ENCODE data around the gene SYT6. TPM values are rescaled to one million over a fixed set of nuclear protein-coding genes. Genes with fewer than 3 reads are reported as not detected.

Gene SYT6, protein sequence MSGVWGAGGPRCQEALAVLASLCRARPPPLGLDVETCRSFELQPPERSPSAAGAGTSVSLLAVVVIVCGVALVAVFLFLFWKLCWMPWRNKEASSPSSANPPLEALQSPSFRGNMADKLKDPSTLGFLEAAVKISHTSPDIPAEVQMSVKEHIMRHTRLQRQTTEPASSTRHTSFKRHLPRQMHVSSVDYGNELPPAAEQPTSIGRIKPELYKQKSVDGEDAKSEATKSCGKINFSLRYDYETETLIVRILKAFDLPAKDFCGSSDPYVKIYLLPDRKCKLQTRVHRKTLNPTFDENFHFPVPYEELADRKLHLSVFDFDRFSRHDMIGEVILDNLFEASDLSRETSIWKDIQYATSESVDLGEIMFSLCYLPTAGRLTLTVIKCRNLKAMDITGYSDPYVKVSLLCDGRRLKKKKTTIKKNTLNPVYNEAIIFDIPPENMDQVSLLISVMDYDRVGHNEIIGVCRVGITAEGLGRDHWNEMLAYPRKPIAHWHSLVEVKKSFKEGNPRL
- 23.2 TPM for polyA plus RNA-seq (2013, experiment 1 of 2)
- 23.5 TPM for polyA plus RNA-seq (2013, experiment 2 of 2)

DNA sequence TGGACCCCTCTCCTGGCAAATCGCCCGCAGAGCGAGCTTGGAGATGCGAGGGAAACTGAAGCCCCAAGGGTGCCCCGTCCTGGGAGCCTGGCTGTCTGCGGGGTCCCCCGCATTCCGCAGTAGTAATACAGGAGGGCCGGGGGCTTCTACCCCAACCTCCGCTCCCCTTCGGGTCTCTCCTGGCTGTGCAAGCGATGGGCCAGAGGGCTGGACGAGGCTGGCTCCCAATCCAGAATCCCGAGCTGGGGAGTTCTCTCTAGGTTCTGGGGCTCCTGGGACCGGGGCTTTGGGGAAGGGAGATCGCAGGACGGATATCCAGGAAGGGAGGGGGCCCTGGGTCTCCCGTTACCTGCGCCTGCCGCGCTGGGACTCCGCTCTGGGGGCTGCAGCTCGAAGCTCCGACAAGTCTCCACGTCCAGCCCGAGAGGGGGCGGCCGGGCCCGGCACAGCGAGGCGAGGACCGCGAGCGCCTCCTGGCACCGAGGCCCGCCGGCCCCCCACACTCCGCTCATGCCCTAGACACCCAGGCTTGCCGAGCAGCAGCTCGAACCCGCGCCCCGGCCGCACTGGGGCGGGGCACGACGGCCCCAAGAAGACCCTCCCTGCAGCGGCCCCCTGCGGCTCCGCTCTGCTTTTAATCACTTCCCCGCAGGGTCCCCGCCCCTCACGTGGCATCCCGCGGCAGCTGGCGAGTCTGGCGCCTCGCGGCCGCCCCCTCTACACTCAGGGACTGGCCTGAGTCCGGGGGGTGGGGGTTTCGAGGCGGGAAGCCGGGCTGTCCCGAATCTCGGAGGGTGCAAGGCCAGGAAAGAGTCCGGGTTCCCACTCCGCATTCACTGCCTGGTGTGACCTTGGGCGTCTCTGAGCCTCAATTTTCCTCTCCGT is at the start of gene SYT6:
SYT6 (minus strand) TSS at position 609 of the 885 bp plus-strand sequence; CDS start at position 512, 97 bp downstream.
- H3K27me3 ChIP-seq (ENCODE audit: insufficient read depth, low read length) = peaks cover 29% of the 10 kb centered on the region
- peak within 1 kb of the TSS; percentile 31 for H3K27ac ChIP-seq (ENCODE audit: low read depth, low read length)
- no peaks in the 10 kb centered on the region for H3K9me3 ChIP-seq (ENCODE audit: insufficient read depth, low read depth, low read length)
- H3K36me3 ChIP-seq (ENCODE audit: insufficient read depth, low read length) = peaks cover 20% of the 10 kb centered on the region
- peak within 1 kb of the TSS; percentile 92 for H3K9ac ChIP-seq (ENCODE audit: low read depth, low read length)
- WGBS = under 1% methylated on average over 70 of the region's 70 CpGs
- peak within 1 kb of the TSS; percentile 85 for H3K4me3 ChIP-seq (ENCODE audit: low read length)
- H3K4me1 ChIP-seq (ENCODE audit: insufficient read depth, low read length) = peaks cover 43% of the 10 kb centered on the region

DNA sequence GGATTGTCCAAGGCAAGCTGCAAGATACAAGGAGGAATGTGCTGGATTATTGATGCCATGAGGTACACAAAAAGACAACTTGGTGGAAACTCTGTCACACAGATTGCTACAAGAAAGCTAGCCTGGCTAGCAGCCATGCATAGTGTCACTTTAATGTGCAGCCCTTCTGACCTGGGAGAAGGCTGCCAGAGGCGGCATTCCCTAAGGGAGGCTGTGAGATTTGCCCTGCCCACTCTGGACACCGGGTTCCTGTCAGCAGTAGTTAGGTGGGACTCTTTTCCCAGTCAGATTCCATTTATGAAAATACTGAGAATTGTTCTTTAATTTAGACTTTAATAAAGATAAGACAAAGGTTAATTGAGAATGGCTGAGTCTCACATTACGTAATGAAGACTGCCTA is 47.8 kb upstream of the SYT6 start:
- Histone ChIP-seq H3K36me3 (ENCODE audit: insufficient read depth, low read length) (no peaks in the 10 kb centered on the region), H3K9ac (ENCODE audit: low read depth, low read length) (no peak overlapping the region), H3K9me3 (ENCODE audit: insufficient read depth, low read depth, low read length) (no peaks in the 10 kb centered on the region), H3K4me3 (ENCODE audit: low read length) (no peak overlapping the region), H3K27me3 (ENCODE audit: insufficient read depth, low read length) (peaks cover 3% of the 10 kb centered on the region; the same call in 1 of the 2 replicates), H3K4me1 (ENCODE audit: insufficient read depth, low read length) (peaks cover 6% of the 10 kb centered on the region), H3K27ac (ENCODE audit: low read depth, low read length) (no peak overlapping the region)
- 76% methylated on average over 3 of the region's 3 CpGs for WGBS

DNA sequence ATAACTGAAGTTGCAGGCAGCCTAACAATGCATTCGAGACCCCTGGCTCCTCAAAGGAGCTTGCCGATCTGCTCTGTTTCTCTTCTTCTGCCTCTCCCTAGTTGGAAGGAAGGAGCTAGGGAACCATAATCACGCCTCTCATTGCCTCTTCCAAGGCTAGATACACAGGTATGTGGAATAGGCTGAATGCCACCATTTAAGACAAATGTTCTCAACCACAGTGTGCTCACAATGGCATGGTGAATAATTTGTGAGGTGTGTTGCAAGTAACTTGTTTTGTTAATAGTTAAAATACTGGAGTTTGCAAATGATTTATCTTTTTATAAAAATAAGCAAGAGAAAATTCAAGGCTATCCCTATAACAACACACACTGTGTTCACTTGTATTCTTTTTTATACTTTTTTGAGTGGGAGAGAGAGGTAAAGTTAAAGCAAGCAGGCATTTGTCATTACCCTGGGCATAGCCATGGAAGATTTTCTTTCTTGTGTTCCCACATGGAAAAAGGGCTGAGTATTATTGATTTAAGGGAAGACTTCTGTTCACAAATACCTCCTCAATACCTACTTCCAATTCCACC is 45.4 kb upstream of the SYT6 start:
- no peak overlapping the region for H3K27ac ChIP-seq (ENCODE audit: low read depth, low read length)
- H3K36me3 ChIP-seq (ENCODE audit: insufficient read depth, low read length) = no peaks in the 10 kb centered on the region
- H3K9me3 ChIP-seq (ENCODE audit: insufficient read depth, low read depth, low read length) = no peaks in the 10 kb centered on the region
- H3K9ac ChIP-seq (ENCODE audit: low read depth, low read length) = no peak overlapping the region
- peaks cover 6% of the 10 kb centered on the region for H3K4me1 ChIP-seq (ENCODE audit: insufficient read depth, low read length)
- H3K27me3 ChIP-seq (ENCODE audit: insufficient read depth, low read length) = peaks cover 3% of the 10 kb centered on the region; the same call in 1 of the 2 replicates
- no peak overlapping the region for H3K4me3 ChIP-seq (ENCODE audit: low read length)
- 92% methylated on average over 3 of the region's 3 CpGs for WGBS

DNA sequence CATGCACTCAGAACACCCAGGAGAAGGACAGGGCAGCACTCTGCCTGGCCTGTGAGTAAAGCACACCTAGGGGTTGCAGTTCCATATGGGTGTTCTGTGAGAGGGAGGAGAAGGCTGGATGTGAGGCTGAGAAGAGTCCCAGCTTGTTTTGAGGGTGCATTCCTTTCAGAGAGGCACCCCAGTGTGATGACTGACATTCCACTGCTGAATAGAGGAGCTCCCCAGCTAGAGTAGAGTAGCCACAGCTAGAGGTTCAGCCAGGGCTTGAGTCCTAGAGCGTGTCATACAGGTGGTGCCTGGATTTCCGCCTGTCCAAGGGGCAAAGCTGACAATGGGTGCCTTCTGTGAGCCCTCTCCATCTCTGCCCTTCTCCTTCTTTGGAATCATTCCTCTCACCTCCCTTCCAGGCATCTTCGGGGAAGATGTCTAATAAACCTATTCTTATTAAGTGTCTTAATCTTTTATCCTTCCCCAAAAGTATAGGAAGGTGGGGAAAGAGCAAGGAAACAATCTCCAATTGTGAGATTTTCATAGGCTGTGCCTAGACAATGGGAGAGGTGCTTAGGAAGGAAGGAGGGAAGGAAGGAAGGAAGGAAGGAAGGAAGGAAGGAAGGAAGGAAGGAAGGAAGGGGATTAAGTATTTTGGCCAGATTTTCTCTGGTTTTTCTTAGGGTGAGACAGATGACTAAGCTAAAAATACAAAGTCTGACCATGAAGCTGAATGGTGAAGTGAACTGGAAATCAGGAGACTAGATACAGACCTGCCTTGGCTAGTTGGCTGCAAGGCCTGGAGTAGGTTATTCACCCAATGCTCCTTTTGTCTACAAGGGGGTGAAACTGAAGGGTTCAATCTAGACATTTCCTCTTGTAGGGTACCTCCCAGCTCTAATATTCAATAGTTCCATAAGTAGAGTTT is 43.6 kb upstream of the SYT6 start:
- Histone ChIP-seq H3K9me3 (ENCODE audit: insufficient read depth, low read depth, low read length) (no peaks in the 10 kb centered on the region), H3K4me3 (ENCODE audit: low read length) (no peak overlapping the region), H3K9ac (ENCODE audit: low read depth, low read length) (no peak overlapping the region), H3K36me3 (ENCODE audit: insufficient read depth, low read length) (no peaks in the 10 kb centered on the region), H3K27ac (ENCODE audit: low read depth, low read length) (no peak overlapping the region), H3K4me1 (ENCODE audit: insufficient read depth, low read length) (peaks cover 6% of the 10 kb centered on the region), H3K27me3 (ENCODE audit: insufficient read depth, low read length) (no peaks in the 10 kb centered on the region; the same call in 1 of the 2 replicates)
- WGBS = 94% methylated on average over 3 of the region's 3 CpGs

DNA sequence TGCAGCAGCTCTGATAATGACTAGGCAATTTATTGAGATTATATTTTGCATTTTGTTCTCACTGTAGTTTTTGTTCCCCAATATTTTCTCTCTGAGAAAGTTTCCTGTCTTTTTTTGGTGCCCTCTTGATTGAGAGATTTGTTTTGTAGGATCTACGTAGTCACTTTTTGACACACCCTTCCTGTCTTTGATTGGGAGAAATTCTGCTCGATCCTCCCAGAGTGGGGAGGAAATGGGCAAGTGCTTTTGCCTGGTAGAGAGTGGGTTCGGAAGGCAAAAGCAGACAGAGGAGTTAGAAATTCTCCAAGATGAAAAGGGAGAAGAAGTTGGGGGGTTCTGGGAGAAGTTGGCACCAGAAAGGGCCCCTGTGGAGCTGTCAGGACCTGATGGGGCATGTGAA is 42.1 kb upstream of the SYT6 start:
- Histone ChIP-seq H3K9ac (ENCODE audit: low read depth, low read length) (no peak overlapping the region), H3K36me3 (ENCODE audit: insufficient read depth, low read length) (no peaks in the 10 kb centered on the region), H3K4me1 (ENCODE audit: insufficient read depth, low read length) (peaks cover 6% of the 10 kb centered on the region), H3K9me3 (ENCODE audit: insufficient read depth, low read depth, low read length) (no peaks in the 10 kb centered on the region), H3K27me3 (ENCODE audit: insufficient read depth, low read length) (no peaks in the 10 kb centered on the region; the same call in 1 of the 2 replicates), H3K27ac (ENCODE audit: low read depth, low read length) (no peak overlapping the region), H3K4me3 (ENCODE audit: low read length) (no peak overlapping the region)
- 90% methylated on average over 3 of the region's 3 CpGs for WGBS

DNA sequence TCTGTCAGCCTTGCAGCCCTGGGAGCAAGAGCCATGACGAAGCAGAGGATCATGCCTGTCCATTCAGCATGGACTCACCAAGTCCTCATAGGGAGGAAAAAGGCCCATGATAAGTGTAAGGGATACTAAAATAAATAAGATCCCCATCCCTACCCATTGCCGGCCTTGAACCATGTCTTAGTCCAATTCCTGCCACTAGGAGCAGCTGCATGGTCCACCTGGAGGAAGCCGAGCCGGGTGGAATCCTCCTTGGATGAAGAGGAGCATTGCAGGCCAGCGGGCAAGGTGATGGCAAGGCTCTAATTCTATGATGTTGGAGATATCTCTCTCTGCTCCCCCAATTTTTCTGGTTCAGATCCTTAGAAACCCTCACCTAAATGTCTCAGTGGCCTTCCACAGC is 38.7 kb upstream of the SYT6 start:
- peaks cover 6% of the 10 kb centered on the region for H3K4me1 ChIP-seq (ENCODE audit: insufficient read depth, low read length)
- no peak overlapping the region for H3K9ac ChIP-seq (ENCODE audit: low read depth, low read length)
- WGBS = 92% methylated on average over 5 of the region's 5 CpGs
- H3K27me3 ChIP-seq (ENCODE audit: insufficient read depth, low read length) = no peaks in the 10 kb centered on the region
- no peak overlapping the region for H3K27ac ChIP-seq (ENCODE audit: low read depth, low read length)
- no peak overlapping the region for H3K4me3 ChIP-seq (ENCODE audit: low read length)
- H3K9me3 ChIP-seq (ENCODE audit: insufficient read depth, low read depth, low read length) = no peaks in the 10 kb centered on the region
- H3K36me3 ChIP-seq (ENCODE audit: insufficient read depth, low read length) = no peaks in the 10 kb centered on the region

DNA sequence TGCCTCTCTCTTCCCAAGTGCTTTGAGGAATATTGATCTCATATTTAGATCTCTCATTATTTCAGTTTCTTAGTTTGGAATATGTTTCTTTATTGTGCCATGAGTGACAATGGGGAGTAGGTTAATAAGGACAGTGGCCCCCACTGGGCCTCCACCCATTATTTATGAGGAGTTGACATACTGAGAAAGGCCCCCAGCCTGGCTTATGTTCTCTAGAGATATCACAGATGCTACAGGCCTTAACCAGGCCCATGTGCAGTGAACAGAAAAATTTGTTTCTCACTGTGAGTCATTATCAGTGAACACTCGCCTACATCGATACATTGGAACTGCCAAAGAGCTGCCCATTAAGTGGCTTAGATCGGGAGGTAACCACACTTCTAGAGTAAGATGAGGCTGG is 35.7 kb upstream of the SYT6 start:
- WGBS = 94% methylated on average over 3 of the region's 3 CpGs
- Histone ChIP-seq H3K36me3 (ENCODE audit: insufficient read depth, low read length) (no peaks in the 10 kb centered on the region), H3K4me1 (ENCODE audit: insufficient read depth, low read length) (no peaks in the 10 kb centered on the region), H3K27me3 (ENCODE audit: insufficient read depth, low read length) (no peaks in the 10 kb centered on the region), H3K9me3 (ENCODE audit: insufficient read depth, low read depth, low read length) (no peaks in the 10 kb centered on the region), H3K4me3 (ENCODE audit: low read length) (no peak overlapping the region), H3K27ac (ENCODE audit: low read depth, low read length) (no peak overlapping the region), H3K9ac (ENCODE audit: low read depth, low read length) (no peak overlapping the region)

DNA sequence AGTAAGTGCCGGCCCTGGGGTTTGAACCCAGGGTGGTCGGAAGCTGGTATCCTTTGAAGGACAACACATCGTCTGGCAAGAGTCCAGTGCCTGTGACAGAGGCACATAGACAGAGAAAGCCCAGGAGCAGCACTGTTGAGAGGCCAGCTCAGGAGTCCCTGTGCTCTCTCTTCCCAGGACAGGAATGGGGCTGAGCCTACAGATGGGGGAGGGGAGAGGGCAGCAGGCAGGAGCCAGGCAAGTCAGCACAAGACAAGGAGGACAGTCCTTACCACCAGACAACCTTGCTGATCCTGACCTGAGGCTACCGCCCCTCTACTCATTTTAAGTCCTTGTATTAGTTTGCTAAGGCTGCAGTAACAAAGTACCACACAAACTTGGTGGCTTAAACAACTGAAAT is 27.7 kb upstream of the SYT6 start:
- Histone ChIP-seq H3K9ac (ENCODE audit: low read depth, low read length) (no peak overlapping the region), H3K9me3 (ENCODE audit: insufficient read depth, low read depth, low read length) (no peaks in the 10 kb centered on the region), H3K27me3 (ENCODE audit: insufficient read depth, low read length) (no peaks in the 10 kb centered on the region), H3K27ac (ENCODE audit: low read depth, low read length) (no peak overlapping the region), H3K36me3 (ENCODE audit: insufficient read depth, low read length) (no peaks in the 10 kb centered on the region), H3K4me1 (ENCODE audit: insufficient read depth, low read length) (no peaks in the 10 kb centered on the region), H3K4me3 (ENCODE audit: low read length) (no peak overlapping the region)
- WGBS = 92% methylated on average over 4 of the region's 4 CpGs

DNA sequence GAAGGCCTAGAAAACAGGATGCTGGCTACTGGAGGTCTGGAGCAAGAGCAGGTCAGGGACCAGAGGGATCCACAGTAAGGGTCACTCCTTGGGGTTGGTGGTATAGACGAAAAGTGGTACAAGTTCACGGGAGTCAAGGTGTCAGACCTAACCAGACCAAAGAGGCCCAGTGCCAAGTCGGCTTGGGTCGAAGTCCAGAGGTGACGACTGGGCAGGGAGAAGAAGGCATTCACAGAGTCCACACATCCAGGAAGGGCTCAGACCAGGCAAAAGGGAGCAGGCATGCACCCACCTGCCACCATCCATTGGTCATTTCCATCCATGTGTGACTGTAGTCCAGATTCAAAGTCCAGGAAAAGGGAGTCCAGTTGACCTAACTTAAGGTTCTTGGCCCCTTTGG is 27.1 kb upstream of the SYT6 start:
- H3K4me1 ChIP-seq (ENCODE audit: insufficient read depth, low read length) = no peaks in the 10 kb centered on the region

DNA sequence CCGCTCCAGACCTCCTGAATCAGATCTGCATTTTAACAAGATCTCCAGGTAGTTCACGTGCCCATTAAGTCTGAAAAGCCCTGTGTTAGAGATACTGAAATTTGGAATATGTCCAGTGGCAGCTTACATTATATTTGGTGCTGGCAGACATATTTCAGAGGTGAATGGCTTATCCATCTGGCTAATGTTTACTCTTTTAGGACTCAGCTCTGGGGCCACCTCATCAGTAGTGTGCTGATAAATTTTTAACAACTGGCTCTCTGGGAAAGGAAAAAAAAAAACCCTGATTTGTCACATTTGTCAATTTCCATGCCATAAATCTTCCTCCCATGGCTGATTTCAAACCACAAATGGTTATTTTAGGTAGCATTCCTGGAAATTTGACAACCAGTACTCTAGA is 25.3 kb upstream of the SYT6 start:
- H3K9ac ChIP-seq (ENCODE audit: low read depth, low read length) = no peak overlapping the region

More for the DNA sequence above, 27.1 kb upstream of the SYT6 start:
- H3K4me3 ChIP-seq (ENCODE audit: low read length) = no peak overlapping the region
- no peak overlapping the region for H3K27ac ChIP-seq (ENCODE audit: low read depth, low read length)
- no peaks in the 10 kb centered on the region for H3K27me3 ChIP-seq (ENCODE audit: insufficient read depth, low read length)
- no peaks in the 10 kb centered on the region for H3K36me3 ChIP-seq (ENCODE audit: insufficient read depth, low read length)
- H3K9ac ChIP-seq (ENCODE audit: low read depth, low read length) = no peak overlapping the region
- H3K9me3 ChIP-seq (ENCODE audit: insufficient read depth, low read depth, low read length) = no peaks in the 10 kb centered on the region
- WGBS = 94% methylated on average over 5 of the region's 5 CpGs

More for the DNA sequence above, 25.3 kb upstream of the SYT6 start:
- Histone ChIP-seq H3K36me3 (ENCODE audit: insufficient read depth, low read length) (no peaks in the 10 kb centered on the region), H3K27me3 (ENCODE audit: insufficient read depth, low read length) (no peaks in the 10 kb centered on the region), H3K4me1 (ENCODE audit: insufficient read depth, low read length) (no peaks in the 10 kb centered on the region), H3K27ac (ENCODE audit: low read depth, low read length) (no peak overlapping the region), H3K9me3 (ENCODE audit: insufficient read depth, low read depth, low read length) (no peaks in the 10 kb centered on the region), H3K4me3 (ENCODE audit: low read length) (no peak overlapping the region)
- 94% methylated on average over 2 of the region's 2 CpGs for WGBS

All from HUES64 (cell line).